ENCODE results near the gene CRHR2. TPM values are rescaled to one million over a fixed set of nuclear protein-coding genes. Genes with fewer than 3 reads are reported as not detected.
"Not testable (repeated sequence)": the region's sequence is repeated elsewhere in the genome, so short reads cannot be mapped to it uniquely, and the experiment has no call there.

CRHR2 gene
- total RNA-seq: 0.34 TPM

DNA sequence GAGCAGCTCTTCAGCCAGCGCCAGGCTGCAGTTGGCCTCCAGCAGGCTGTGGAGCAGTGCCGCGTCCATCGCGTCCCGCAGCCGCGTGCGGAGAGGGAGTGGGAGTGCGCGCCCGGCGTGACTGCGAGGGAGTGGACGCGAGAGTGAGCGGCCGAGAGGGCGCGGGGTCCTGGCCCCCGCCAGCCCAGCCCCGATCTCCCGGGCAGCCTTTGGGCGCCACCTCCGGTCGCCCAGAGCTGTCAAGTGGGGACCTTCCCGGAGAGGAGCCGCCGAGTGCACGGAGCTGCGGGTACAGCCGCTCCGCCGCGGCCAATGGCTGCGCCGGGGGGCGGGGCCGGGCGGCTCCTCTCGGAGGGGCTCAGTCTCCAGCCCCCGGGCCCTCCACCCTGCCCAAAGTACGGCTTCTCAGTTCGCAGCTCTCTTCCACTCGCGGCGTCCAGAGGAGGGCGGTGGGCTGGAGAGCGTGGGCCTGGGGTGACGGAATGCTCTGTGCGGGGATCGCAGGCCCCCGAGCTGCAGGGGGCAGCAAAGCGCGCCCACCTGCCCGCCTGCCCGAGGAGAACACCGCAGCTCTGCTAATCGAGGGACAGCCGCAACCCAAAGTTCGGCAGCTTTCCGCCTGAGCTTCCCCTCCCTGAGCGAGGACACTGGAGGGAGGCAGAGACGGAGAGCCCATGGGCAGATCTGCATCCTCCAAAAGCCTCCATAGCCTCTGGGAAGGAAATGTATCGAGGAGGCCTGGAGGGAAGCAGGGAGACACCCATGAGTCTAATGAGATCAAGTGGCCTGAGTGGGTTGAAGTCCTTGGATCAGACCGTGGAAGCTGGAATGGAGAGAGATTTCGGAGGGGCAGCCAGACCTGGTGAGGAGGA, at the start of gene CRHR2:
TSS of gene CRHR2 (minus strand) at position 245 of the 872 bp plus-strand sequence. CDS start at position 69, 176 bp downstream.
- no peak for DNase-seq (ENCODE audit: low spot score)

DNA sequence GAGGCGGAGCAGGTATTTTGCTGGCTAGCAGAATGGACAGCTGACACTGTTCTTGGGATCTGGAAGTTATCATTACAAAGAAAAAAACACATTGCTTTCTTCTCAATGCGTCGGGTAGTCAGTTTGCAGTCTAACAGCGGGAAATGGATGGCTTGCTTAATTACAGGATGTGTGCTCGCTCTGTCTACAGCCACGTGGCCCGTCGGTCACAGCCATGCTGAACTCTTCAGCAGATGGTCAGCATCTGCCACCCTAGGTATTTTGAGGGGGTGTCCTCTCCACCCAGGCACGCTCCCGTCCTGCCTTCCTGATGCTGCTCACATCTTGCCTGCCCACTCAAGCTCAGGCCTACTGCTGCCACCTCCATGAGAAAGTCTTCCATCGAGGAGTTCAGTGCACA, 49.3 kb upstream of the CRHR2 start:
- DNase-seq (ENCODE audit: low spot score): no peak

DNA sequence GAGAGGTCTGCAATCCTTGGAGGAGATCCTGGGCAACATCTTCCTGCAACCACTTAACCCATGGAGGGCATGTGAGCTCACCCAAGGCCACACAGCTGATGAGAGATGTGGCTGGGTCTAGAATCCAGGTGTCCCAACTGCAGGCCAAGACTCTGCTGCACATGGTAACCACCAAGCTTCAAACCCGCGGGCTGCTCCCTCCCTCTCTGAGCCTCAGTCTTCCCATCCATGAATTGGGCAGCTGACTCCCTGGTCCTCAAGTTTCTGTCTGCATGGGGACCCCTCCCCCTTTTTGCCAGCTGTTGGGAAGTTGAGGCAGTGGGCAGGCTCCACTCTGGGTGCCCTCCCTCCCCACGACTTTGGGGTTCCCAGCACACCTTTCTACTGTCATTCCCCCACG, 48.7 kb upstream of the CRHR2 start:
- no peak for DNase-seq (ENCODE audit: low spot score)

DNA sequence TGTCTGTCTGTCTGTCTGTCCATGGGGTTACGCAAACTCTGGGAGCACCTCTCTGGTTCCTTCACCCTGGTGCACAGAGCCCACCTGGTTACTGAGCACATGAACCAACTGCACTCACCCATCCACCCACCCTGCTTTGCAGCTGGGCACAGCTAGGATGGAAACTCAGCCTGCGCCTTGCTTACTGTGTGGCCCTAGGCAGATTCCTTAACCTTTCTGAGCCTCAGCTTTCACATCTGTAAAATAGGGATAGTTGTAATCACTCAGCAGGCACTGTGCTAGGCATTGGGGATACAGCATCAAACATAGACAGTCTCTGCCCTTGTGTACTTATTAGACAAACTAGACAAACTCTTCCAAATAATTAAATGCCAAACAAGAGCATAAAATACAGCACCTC, 47.8 kb upstream of the CRHR2 start:
- DNase-seq (ENCODE audit: low spot score): no peak

DNA sequence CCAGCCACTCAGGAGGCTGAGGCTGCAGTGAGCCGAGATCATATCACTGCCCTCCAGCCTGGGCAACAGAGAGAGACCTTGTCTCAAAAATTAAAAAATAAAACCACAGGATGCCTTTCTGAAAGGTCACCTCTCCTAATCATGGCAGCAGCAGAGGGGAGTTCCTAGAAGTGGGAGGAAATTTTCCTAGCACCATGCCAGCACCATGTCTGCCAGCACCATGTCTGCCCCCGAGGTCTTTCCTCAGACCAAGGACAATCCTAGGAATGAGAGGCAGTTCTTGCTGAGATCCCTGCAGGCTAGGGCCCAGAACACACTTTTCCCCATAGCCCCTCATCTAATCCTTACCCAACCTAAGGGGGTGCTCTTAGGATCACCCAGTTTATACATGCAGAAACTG, 47.4 kb upstream of the CRHR2 start:
- no peak for DNase-seq (ENCODE audit: low spot score)

DNA sequence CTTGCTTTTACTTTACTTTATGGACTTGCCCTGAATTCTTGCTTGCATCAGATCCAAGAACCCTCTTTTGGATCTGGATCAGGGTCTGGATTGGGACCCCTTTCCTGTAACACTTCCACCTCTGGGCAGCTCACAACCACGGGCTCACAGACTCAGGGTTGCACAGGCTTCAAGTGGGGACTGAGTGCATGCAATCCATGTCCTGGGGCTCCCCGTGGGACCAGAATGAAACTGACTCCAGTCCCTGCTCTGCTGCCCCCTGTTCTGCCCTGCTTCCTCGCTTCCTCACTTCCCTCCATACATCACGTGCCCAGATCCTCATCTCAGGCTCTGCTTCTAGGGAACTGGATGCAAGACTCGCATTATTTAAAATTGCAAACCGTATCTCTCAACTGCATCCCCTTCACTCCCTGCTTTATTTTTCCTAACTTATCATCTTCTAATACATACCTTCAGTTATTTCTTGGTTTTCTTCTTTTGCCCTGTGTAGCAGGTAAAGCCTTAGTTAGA, 46.4 kb upstream of the CRHR2 start:
- no peak for DNase-seq (ENCODE audit: low spot score)

DNA sequence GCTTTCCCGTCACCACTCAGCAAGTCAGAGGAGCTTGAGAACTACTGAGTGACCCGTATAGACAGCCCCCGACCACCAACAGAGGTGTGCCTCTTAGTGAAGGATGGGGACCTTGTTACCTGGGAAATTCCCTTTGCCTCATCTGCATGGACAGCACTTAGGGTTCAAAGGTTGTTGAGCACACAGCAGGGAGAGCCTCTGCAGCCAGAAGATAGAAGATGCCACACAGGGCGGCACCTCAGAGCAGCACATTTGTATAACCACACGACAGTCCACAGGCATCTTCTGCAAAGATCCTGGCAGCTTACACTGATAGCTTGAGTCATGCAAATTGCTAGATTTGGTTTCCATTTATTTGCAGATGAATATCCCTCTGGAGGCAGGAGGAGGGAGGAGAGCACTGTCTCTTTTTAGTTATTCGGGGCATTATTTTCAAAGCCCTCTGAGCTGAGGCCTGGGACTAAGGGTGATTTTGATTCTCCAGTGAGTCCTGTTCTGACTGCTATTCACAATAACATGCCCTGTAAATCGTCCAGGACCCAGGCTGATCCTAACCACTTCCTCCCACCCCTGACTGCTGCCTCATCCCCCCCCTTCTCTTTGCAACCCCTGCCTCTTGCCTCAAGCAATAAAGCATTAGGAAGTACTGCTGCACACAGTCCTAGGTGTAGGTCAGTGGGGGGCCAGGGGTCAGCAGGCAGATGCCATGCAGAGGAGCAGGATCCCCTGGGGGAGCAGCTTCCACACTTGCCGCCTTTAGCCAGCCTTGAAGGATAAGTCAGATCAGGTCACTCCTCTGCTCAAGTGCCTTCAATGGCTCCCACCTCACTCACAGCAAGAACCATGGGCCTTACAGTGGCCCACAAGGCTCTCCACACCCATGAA, 45.0 kb upstream of the CRHR2 start:
- no peak for DNase-seq (ENCODE audit: low spot score)

DNA sequence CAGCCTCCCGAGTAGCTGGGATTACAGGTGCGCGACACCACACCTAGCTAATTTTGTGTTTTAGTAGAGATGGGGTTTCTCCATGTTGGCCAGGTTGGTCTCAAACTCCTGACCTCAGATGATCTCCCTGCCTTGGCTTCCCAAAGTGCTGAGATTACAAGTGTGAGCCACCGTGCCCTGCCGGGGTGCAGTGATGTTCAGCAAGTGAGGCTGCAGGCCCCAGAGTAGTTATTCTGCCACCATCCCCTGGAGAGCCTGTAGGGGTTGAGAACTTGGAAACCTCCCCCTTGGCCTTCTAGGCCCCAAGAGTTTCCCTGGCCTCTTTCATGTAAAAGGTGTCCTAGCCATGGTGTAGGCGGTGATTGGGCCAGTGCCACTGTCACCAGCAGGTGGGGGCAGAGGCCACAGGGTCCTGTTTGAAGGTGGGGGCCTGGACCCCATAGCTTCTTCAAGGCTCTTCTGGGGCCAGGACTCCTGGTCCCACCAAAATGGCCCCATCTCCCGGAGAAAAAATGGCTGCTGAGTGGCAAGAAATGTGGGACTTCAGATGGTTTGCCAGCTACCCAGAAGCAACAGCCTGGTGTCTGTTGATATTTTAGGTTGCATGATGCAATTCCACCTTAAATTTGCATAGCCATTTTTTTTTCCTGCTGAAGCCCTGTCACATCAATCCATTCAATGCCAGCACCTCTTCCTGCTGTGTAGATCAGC, 44.2 kb upstream of the CRHR2 start:
- DNase-seq (ENCODE audit: low spot score): no peak

DNA sequence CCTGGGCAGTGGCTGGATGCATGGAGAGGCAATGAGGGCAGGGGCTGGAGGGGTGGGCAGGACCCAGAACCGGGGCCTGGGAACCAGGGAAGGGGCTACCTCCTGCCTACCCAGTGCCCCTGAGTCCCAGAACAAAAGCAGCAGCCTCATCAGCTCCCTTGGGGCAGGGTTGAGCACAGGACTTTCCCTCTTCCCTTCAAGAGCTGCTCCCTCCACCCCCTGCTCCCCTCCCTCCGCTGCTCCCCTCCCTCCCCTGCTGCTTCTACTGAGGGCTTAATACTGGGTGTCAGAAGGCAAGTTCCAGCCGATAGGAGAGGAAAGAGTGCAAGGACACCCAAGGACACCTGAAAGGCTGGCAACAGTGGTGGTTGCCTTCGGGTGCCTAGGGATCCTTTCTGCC, 41.5 kb upstream of the CRHR2 start:
- DNase-seq (ENCODE audit: low spot score): no peak

DNA sequence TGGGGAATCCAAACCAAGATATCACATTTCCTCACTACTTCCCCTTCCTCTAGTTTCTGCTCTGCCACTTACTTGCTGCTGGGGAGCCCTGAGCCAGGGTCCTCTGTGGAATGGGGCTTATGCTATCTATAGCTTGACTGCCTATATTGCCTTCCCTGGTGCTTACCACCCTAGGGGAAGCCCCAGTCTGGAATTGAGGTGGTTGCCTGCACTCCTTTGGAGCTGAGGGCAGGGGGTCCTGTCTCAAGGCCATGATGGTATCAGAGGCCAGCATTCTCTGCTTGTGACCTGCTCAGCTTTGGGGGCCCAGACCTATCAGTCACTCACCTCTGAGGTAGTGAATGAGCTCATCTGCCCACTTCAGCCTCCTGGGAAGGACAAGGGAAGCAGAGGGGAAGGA, 40.4 kb upstream of the CRHR2 start:
- DNase-seq (ENCODE audit: low spot score): no peak

DNA sequence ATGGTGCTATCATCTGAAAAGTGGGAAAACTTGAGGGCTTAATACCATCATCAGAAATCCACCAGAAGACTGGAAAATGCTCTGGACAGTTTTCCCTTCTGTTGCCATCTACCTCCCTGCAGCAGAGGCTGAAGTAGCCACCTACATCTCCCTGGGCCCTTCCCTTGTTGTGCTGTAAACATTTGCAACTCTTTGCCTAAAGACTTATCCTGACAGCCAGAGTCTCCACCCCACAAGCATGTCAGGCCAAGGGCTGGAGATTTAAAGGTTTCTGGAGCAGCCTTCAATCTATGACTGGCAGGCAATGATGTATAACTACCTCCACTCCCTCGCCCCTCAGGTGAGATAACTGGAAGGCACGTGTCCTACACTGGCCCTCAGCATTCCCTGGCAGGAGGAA, 39.9 kb upstream of the CRHR2 start:
- DNase-seq (ENCODE audit: low spot score): no peak

DNA sequence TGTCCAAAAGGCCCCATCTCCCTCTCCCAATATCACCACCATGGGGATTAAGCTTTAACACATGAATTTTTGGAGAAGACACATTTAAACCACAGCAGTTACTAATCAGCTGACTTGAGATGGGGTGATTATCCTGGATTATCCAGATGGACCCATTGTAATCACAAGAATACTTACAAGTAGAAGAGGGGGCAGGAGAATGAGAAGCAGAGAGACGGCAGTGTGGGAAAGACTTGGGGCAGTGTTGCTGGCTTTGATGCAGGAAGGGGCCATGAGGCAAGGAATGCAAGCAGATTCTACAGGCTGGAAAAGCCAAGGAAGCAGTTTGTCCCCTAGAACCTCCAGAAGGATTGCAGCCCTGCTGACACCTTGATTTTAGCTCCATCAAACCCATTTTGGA, 39.0 kb upstream of the CRHR2 start:
- DNase-seq (ENCODE audit: low spot score): no peak

DNA sequence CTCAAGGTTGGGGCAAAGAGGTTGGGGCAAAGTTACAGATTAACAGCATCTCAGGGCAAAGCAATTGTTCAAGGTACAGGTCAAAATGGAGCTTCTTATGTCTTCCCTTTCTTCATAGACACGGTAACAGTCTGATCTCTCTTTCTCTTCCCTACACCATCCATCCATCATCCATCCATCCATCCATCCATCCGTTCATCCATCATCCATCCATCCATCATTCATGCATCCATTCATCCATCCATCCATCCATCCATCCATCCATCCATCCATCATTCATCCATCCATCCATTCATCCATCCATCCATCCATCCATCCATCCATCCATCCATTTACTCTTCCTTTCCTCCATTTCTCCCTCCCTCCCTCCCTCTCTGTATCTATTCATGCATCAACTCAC, 37.2 kb upstream of the CRHR2 start:
- DNase-seq (ENCODE audit: low spot score): not testable (repeated sequence)

DNA sequence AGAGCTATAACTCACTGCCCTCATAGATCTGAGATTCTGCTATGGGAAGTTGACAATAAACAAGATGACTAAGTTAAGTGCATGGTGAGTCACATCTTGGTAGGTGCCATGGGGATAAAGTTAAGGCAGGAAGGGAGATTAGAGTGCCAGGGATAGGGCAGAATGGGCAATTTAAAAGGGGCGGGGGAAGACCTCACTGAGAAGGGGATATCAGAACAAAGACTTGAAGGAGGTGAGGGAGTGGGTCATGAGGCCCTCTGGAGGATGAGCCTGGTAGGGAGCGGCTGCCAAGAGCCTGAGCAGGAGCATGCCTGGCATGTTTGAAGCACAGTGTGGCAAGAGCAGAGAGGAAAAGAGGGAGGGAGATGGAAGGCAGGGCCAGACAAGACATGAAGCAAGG, 34.9 kb upstream of the CRHR2 start:
- no peak for DNase-seq (ENCODE audit: low spot score)

DNA sequence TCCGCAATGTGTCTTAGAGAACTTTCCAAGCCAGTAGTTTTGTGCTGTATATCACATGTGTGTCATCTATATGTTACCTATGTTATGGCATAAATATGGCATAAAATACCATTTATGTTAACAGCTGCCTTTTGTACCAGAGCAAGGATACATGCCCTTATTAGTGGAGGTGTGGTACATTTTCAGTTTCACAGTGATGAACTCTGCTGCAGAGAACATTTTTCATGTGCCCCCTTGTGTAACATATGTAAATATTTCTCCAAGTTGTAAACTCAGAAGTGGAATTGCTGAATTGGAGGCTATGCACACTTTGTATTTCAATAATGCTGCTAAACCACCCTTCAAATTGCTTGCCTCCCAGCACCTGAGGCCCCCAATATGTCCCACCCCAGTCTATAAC, 31.9 kb upstream of the CRHR2 start:
- no peak for DNase-seq (ENCODE audit: low spot score)

DNA sequence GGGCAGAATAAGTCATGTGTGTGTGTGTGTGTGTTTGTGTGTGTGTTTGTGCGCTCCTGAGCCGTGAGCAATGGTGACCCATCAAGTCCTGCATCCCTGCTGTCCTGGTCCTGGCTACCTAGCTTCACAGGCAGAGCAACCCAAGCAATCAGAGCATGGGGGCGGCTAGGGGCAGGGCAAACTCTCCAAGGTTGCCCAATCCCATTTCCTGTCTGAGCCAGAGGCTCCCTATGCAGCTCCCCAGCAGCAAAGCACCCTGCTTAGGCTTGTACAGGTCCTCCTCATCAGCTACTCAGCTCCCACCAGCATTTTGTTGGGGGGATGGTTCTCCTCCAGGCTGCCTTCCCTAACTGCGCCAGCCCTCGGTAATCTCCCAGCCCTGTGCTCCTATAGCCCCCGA, 31.1 kb upstream of the CRHR2 start:
- DNase-seq (ENCODE audit: low spot score): no peak

DNA sequence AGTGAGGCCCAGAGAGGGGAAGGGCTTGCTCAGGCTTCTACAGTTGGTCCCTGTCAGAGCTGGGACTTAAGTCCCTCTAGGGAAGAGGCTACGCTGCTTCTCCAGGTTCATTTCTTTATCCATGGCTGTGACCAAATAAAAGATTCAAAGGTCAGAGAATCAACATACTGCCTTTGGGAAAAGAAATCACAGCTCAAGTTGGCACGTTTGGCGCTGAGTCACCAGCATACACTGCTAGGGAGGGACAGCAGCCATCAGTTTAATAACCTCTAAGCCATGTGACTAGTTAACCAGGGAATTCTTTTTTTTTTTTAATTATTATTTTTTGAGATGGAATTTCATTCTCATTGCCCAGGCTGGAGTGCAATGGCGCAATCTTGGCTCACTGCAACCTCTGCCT, 28.4 kb upstream of the CRHR2 start:
- no peak for DNase-seq (ENCODE audit: low spot score)

DNA sequence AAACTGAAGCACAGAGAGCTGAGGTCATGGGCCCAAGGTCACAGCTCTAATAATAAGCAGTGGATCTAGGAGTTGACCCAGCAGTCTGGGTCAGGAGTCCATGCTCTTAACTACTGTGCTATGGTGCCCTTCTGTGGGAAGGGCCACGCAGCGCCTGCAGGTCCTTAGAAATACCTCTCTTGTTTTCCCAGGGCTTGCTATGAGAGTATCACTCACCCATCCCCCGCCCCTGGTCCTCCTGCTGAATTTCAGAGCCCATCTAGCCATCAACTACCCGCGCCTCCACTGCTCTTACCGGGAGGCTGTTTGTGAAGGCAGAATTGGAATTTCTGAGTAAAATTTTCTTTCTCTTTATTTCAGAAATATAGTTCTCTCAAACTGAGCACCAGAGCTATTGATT, 27.3 kb upstream of the CRHR2 start:
- no peak for DNase-seq (ENCODE audit: low spot score)

DNA sequence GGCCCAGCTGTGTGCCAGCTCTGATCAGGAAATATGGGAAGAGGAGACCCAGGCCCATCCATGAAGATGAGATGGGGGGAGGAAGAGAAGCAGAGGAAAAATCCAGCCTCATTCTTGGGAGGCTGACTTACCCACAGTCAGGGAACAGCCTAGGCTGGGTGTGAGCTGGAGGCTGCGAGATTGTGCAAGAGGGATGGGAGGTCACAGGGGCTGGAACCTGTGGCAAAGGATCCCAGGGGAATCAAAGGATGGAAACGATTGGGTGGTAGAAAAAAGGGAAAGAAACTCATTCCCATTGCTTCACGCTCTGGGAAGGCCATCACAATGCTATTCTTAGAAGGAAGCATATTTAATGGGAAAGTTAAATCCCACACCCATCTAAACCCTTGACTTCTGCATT, 26.7 kb upstream of the CRHR2 start:
- no peak for DNase-seq (ENCODE audit: low spot score)

DNA sequence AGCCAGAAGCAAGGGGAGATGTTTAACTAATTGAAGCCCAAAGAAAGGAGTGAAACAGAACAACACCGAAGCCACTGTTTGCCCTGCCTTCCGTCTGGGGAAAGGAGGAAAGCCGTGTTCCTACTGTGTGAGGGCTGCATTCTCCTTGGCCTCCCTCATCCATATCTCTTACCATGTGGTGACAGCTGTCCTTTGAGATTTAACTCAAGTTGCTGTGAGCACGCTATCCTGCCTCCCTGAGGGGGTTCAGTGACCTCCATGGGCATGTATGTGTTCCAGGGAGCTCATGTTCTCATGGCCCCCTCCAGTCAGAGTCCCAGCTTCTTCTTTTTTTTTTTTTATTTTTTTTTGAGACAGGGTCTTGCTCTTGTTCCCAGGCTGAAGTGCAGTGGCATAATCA, 26.2 kb upstream of the CRHR2 start:
- no peak for DNase-seq (ENCODE audit: low spot score)

DNA sequence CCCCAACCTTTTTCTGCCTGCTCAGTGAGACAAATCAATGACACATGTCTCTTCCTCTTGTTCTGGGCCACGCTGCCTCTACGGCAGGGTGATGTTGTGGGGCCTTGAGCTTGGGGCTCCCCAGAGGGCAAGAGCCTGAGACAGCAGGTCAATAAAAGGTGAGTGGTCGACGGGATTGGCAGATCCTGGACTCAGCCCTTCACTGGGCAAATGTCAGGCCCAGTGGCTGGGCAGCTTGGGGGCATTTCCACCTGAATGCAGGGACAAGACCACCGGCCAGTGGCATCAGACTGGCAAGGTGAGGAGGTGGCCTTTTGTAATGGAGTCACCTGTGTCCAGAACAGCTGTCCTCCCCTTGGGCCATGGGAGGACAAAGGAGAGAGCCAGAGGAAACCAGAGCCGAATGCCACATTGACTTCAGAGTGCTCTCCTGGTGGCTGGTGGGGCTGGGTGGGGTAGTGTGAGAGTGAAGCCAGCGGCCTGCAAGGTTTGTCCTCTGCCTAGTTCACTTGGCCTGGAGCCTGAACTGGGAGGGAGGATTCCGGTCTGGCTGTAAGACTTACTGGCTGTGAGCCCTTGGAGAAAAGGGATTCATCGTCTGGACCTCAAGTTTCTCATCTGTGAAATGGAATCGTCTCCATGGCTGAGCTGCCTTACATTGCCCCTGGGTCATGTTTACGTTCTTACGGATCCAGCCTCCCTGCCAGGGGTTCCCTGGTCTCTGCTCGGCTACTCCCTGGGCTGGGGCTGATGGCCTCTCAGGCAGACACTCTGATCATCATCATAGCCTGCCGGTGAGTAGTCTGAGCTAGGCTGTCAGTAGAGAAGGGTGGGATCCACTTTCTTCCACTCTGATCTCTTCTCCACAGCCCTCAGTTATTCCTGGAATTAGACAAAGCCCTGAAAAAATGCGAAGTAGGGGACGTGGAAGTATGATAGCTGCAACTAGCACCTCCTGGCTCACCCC, 25.4 kb upstream of the CRHR2 start:
- no peak for DNase-seq (ENCODE audit: low spot score)

Data from ureter (tissue), 1 donor.